Measurements from ENCODE around the gene TRMT61B.

Gene TRMT61B

GRCh38 chr2:28855193-28855592 is 14.9 kb downstream of the TRMT61B start:
- no peak for DNase-seq

- DNase-seq, result no peak
These were observed 28.1 kb downstream of the TRMT61B start for GRCh38 chr2:28842042-28842441.

GRCh38 chr2:28838971-28839370 is 31.1 kb downstream of the TRMT61B start:
- no peak for DNase-seq

GRCh38 chr2:28835781-28836180 is 34.3 kb downstream of the TRMT61B start:
- no peak for DNase-seq

GRCh38 chr2:28833740-28834470 is 36.2 kb downstream of the TRMT61B start:
- no peak for DNase-seq

- DNase-seq, result no peak
These were observed 41.7 kb downstream of the TRMT61B start for GRCh38 chr2:28828382-28828781.

GRCh38 chr2:28824870-28825269 is 45.2 kb downstream of the TRMT61B start:
- no peak for DNase-seq

GRCh38 chr2:28824207-28824606 is 45.9 kb downstream of the TRMT61B start:
- DNase-seq, result no peak

GRCh38 chr2:28822036-28822435 is 48.1 kb downstream of the TRMT61B start:
- no peak for DNase-seq

- DNase-seq, result no peak
These were observed 48.7 kb downstream of the TRMT61B start for GRCh38 chr2:28821295-28821958.

- no peak for DNase-seq
These were observed 52.1 kb downstream of the TRMT61B start for GRCh38 chr2:28818053-28818452.

GRCh38 chr2:28810384-28811285 is 59.5 kb downstream of the TRMT61B start, which contains the start of gene SPDYA:
SPDYA (plus strand) TSS chr2:28810834; CDS start chr2:28816015, 5,181 bp downstream.
- peak; percentile 64 for DNase-seq

- DNase-seq, result no peak
These were observed 60.2 kb downstream of the TRMT61B start for GRCh38 chr2:28809927-28810326.

- DNase-seq, result no peak
These were observed 67.1 kb downstream of the TRMT61B start for GRCh38 chr2:28802975-28803429.

GRCh38 chr2:28801726-28802125 is 68.4 kb downstream of the TRMT61B start:
- DNase-seq, result no peak
